Pancreas (tissue), 10 donors: Measurements from ENCODE around the gene BCAT1. TPM values are rescaled to one million over a fixed set of nuclear protein-coding genes. Genes with fewer than 3 reads are reported as not detected.

Experiments
- ATAC-seq, 4 donors: fragments of 200-7000 bp; cut with Tn5 transposase; one replicate each; pipeline versions ENCODE4 v1.8.0 to v1.9.1; 2020; ENCODE audit warnings: mild to moderate bottlenecking in 4 of 4, moderate library complexity in 4 of 4
- DNase-seq, 6 donors: peaks; one replicate each; pipeline ENCODE4 v3.0.0-alpha.2; 2020
- FAIRE-seq: peaks from 2 replicates; lab custom pipeline; 2012; peaks lifted over from hg19 to GRCh38; lab: Jason Lieb, UNC
- H3K27ac ChIP-seq, 4 donors: fragments of 200-600 bp; sonication (generic); 1 replicate in 3 of 4; 2 replicates in 1 of 4; pipeline versions ENCODE4 v1.5.0 to v1.8.0; 2020
- H3K27me3 ChIP-seq, 4 donors: fragments of 200-600 bp; one replicate each; pipeline ENCODE4 v1.8.0; 2021
- H3K36me3 ChIP-seq, 3 donors: fragments of 200-600 bp; sonication (generic) in 1 of 3; one replicate each; pipeline versions ENCODE4 v1.5.0 to v1.8.0; 2020 to 2021
- H3K4me1 ChIP-seq, 3 donors: fragments of 200-600 bp; one replicate each; pipeline ENCODE4 v1.8.0; 2021
- H3K4me3 ChIP-seq, 4 donors: fragments of 200-600 bp; sonication (generic) in 2 of 4; one replicate each; pipeline versions ENCODE4 v1.5.0 to v1.8.0; 2020 to 2021
- H3K9me3 ChIP-seq, 4 donors: fragments of 200-600 bp; one replicate each; pipeline ENCODE4 v1.8.0; 2021
- WGBS, 2 donors: extraction: QIAGEN DNeasy Blood & Tissue Kit; methylation state at CpG; one replicate each; pipeline ENCODE4 v1.1.7; 2013; 5-methylcytosine and 5-hydroxymethylcytosine counted together
- intact Hi-C, 3 donors: fragments of 100-400 bp; cut with DNase I; formaldehyde crosslinking; loops; one replicate each; pipeline versions ENCODE4 v1.11.1 to v1.14.2; 2022
- polyA plus RNA-seq, 2 donors: library from polyadenylated mRNA; stranded (reverse); fragments of 200-250 nt; gene quantifications; one replicate each; pipeline ENCODE4 v1.2.3, GENCODE V29; 2013
- total RNA-seq, 6 donors: library from RNA; stranded (reverse); fragmentation: NEBNext Ultra II Directional in 4 of 6; extraction: Animal tissue kit (Norgen Biotek cat#: 25700) in 4 of 6; gene quantifications; one replicate each; pipeline versions ENCODE4 v1.2.1 to v1.2.4, GENCODE V29; 2021 to 2023
- TF ChIP-seq, protein P1 (sequence below), 4 donors: fragments of 200-600 bp; sonication (generic) in 3 of 4; IDR thresholded peaks; one replicate each; pipeline versions ENCODE4 v1.5.0 to v1.8.0; 2021; ENCODE audit warnings: antibody characterized with exemption in 4 of 4
- donor health status: healthy with polysubstance abuse.
- donor health status: DM: no; HTN: no; CAD: no; lungs with moderate emphysema.
- donor health status: DM: no; HTN: no; CAD: no.
- donor health status: control.
- donor health status: control.
- donor health status: Bipolar disorder and iron deficiency.
- donor health status: DM: yes; HTN: yes; CAD: no.
- donor health status: DM: no; HTN: no; CAD: no.
- donor health status: DM: no; HTN: no; CAD: no.
- donor health status: DM: yes; HTN: yes; CAD: no.

The BCAT1 gene
- total and polyA plus RNA-seq, 8 donors, result 7.6 to 121 (median 67.7) TPM

DNA sequence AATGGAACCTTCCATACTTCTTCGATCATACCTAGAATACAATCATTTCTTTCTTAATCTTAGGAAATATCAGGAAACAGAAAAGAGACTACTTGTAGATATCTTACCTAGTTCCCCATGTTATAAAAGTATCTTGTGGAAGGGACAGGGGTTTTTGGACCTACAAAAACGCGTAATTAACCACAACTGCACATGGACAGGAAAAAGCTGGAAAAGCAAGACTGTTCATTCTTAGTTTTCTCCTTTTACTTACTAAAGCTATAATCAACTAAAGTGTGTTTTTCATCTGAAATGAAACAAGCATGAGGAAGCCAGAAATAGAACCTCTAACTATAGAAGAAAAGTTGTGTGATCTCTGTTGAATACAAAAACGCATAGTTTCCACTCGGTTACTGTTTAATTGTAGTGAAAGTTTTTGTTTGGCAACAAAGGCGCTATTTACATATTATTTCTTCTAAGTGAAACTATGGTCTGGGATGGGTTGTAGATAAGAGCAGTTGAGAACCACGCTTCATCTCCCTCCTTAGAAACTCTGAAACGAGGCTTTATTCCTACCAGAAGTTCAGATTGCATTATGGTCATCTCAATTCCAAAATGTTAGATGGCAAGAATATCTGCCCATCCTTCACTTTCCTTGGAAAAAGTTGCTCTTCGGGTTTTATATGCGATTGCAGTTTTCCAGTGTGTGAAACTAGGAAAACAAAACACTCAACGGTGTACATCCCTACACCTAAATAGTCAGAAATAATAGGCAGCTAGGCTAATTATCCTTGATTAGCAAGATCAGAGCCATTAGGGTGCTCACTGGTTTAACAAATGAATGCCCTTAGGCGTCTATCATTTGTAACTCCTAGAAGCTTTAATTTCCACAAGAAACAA is 1.1 kb downstream of the BCAT1 start:
- DNase-seq, result no peak
- peak in 2 of 4 donors; percentile 6 for ATAC-seq
- intact Hi-C loops, result no loop called here
- WGBS, 2 donors, result 28 to 29% methylated on average over 12 of the region's 12 CpGs
- Histone ChIP-seq H3K4me3 (peak overlapping the region; percentile 41 to 73 (median 53)), H3K27me3 (no peaks in the 10 kb centered on the region), H3K36me3 (no peaks in the 10 kb centered on the region), H3K4me1 (peaks cover 0 to 13% (median 5%) of the 10 kb centered on the region in 3 donors), H3K9me3 (no peaks in the 10 kb centered on the region), H3K27ac (peak overlapping the region; percentile 42 to 85 (median 58))
- TF ChIP-seq, protein P1, sequence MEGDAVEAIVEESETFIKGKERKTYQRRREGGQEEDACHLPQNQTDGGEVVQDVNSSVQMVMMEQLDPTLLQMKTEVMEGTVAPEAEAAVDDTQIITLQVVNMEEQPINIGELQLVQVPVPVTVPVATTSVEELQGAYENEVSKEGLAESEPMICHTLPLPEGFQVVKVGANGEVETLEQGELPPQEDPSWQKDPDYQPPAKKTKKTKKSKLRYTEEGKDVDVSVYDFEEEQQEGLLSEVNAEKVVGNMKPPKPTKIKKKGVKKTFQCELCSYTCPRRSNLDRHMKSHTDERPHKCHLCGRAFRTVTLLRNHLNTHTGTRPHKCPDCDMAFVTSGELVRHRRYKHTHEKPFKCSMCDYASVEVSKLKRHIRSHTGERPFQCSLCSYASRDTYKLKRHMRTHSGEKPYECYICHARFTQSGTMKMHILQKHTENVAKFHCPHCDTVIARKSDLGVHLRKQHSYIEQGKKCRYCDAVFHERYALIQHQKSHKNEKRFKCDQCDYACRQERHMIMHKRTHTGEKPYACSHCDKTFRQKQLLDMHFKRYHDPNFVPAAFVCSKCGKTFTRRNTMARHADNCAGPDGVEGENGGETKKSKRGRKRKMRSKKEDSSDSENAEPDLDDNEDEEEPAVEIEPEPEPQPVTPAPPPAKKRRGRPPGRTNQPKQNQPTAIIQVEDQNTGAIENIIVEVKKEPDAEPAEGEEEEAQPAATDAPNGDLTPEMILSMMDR (IDR thresholded peaks at IDR 0.05), result no peak
- no peak for FAIRE-seq

- TF ChIP-seq, protein P1 (IDR thresholded peaks at IDR 0.05), result no peak
- peak overlapping the region in 3 of 4 donors; percentile 6 to 73 (median 22) for H3K4me3 ChIP-seq
- no peaks in the 10 kb centered on the region for H3K9me3 ChIP-seq
- peaks cover 0 to 14% (median 5%) of the 10 kb centered on the region in 3 donors for H3K4me1 ChIP-seq
- DNase-seq, result no peak
- peak in 1 of 4 donors; percentile 10 for ATAC-seq
- peak overlapping the region; percentile 24 to 85 (median 60) for H3K27ac ChIP-seq
- FAIRE-seq, result no peak
- H3K27me3 ChIP-seq, result no peaks in the 10 kb centered on the region
- no peaks in the 10 kb centered on the region for H3K36me3 ChIP-seq
- intact Hi-C loops, result no loop called here
Observed at GRCh38 chr12:24945845-24946244, 3.1 kb downstream of the BCAT1 start.

DNA sequence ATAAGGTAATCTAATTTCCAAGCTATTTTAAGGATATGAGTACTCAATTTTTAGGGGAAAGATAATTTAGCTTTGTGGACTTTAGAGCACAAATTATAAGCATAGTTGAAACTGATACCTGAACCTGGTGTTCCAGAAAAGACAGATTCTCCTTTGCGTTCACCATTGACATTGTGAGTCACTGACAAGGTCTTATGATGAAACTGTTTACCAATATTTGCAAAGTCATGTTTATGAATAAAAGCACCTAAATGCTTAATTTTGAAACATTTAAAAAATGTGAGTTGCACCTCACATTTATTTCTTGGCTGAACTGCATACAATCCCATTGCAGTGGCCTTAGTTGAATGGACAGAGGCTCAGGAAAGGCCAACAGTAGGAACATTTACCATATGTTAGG is 3.9 kb downstream of the BCAT1 start:
- no peak for FAIRE-seq
- ATAC-seq, result peak in 1 of 4 donors; percentile 15
- Histone ChIP-seq H3K36me3 (no peaks in the 10 kb centered on the region), H3K4me3 (peak overlapping the region in 1 of 4 donors; percentile 73), H3K9me3 (no peaks in the 10 kb centered on the region), H3K27ac (peak overlapping the region in 3 of 4 donors; percentile 24 to 85 (median 65)), H3K4me1 (peaks cover 4 to 17% (median 13%) of the 10 kb centered on the region in 3 donors), H3K27me3 (no peaks in the 10 kb centered on the region)
- WGBS, 2 donors, result 53 to 54% methylated on average over 1 of the region's 1 CpG
- intact Hi-C loops, result no loop called here
- DNase-seq, result no peak
- TF ChIP-seq, protein P1 (IDR thresholded peaks at IDR 0.05), result no peak

DNA sequence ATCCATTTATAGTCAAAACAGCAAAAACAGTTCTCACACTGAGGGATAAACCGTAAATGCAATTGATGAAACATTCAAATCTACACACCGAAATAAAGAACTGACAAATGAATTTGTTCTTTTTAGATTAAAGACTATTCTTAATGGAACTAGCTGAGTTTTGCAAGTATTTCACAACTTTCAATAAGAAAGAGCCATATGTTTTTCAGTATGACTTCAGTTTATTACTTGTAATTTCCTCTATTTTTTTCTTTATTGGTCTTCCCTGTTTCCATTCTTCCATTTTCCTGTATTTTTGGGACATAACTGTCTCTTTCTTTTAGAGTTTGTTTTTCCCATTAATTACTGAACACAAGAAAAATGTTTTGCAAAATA is 4.3 kb downstream of the BCAT1 start:
- Histone ChIP-seq H3K27ac (peak overlapping the region in 2 of 4 donors; percentile 65 to 85), H3K4me1 (peaks cover 9 to 17% (median 14%) of the 10 kb centered on the region in 3 donors), H3K4me3 (no peak overlapping the region), H3K36me3 (no peaks in the 10 kb centered on the region), H3K9me3 (no peaks in the 10 kb centered on the region), H3K27me3 (no peaks in the 10 kb centered on the region)
- DNase-seq (no peak), FAIRE-seq (no peak), ATAC-seq (no peak)
- TF ChIP-seq, protein P1 (IDR thresholded peaks at IDR 0.05), result no peak
- 45 to 58% methylated on average over 2 of the region's 2 CpGs for WGBS, 2 donors
- intact Hi-C loops, result no loop called here
